GM10266 (cell line): Measurements from ENCODE around the gene LSM3.

ENCODE experiments used
- DNase-seq: peaks from one replicate; pipeline ENCODE4 v3.0.0; 2012; ENCODE audit errors: extremely low spot score
- TF ChIP-seq, protein P1 (sequence below): IDR thresholded peaks from 2 replicates; pipeline ENCODE4 v1.5.1; 2012; ENCODE audit warnings: mild to moderate bottlenecking, low read depth; ENCODE audit not compliant: control insufficient read depth, insufficient read depth; ENCODE audit errors: missing control alignments

The LSM3 gene

DNA sequence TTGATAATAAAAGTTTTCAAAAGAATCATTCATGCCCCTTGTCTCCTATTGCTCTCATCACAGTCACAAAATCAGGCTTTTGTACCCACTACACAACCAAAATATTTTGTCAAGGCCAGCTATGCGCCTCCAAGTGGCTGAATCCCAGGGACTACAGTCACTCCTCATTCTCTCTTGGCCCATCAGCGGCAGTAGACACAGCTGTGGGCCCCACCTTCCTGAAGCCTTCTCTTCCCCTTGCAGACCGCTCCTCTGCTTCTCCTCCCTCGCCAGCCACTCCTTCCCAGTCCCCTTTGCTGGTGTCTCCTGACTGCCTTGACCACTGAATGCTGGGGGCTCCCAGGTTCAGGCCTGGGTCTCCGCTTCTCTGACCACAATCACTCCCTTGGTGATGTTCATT lies 52.1 kb downstream of the LSM3 start:
- no peak for DNase-seq
- TF ChIP-seq, protein P1, sequence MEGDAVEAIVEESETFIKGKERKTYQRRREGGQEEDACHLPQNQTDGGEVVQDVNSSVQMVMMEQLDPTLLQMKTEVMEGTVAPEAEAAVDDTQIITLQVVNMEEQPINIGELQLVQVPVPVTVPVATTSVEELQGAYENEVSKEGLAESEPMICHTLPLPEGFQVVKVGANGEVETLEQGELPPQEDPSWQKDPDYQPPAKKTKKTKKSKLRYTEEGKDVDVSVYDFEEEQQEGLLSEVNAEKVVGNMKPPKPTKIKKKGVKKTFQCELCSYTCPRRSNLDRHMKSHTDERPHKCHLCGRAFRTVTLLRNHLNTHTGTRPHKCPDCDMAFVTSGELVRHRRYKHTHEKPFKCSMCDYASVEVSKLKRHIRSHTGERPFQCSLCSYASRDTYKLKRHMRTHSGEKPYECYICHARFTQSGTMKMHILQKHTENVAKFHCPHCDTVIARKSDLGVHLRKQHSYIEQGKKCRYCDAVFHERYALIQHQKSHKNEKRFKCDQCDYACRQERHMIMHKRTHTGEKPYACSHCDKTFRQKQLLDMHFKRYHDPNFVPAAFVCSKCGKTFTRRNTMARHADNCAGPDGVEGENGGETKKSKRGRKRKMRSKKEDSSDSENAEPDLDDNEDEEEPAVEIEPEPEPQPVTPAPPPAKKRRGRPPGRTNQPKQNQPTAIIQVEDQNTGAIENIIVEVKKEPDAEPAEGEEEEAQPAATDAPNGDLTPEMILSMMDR = no peak

DNA sequence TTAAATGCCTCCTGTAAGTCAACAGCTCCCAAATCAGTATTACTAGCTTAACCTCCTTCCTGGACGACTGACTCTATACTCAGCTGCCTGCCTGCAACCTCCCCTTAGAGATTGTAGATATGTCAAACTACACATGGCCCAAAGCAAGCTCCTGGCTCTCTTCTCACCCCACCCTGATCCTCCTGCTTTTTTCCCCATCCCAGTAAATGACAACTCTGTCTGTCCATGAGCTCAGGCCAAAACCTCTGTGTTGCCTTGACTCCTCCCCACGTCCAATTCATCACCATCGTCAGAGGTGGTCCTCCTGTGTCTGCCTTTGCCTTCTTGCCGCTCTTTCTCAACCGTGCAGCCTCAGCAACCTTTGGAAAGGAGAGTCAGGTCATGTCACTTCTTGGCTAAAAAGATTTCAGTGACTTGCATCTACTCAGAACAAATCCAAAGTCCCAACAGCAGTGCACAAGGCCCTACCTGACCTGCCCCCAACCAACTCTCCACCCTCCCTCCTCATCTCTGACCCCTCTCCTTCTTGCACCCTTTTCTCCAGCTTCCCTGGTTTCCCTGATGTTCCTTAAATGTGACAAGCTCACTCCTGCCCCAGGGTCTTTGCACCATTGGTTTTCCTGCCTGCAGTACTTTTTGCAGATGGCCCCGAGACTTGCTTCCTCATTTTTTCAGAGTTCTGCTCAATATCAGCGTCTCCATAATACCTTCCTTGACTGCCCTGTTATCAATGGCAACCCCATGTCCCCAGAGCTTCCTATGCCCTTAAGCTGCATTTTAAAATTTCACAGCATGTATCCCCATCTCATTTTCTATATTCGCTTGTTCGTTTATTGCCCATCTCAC lies 52.8 kb downstream of the LSM3 start:
- TF ChIP-seq, protein P1 = no peak

GRCh38 chr3:14231998-14232501 lies 53.4 kb downstream of the LSM3 start:
- TF ChIP-seq, protein P1 = no peak
- no peak for DNase-seq

More for the DNA sequence above, 52.8 kb downstream of the LSM3 start:
- no peak for DNase-seq

- no peak for DNase-seq
These were observed 55.8 kb downstream of the LSM3 start for GRCh38 chr3:14234251-14235002.

DNA sequence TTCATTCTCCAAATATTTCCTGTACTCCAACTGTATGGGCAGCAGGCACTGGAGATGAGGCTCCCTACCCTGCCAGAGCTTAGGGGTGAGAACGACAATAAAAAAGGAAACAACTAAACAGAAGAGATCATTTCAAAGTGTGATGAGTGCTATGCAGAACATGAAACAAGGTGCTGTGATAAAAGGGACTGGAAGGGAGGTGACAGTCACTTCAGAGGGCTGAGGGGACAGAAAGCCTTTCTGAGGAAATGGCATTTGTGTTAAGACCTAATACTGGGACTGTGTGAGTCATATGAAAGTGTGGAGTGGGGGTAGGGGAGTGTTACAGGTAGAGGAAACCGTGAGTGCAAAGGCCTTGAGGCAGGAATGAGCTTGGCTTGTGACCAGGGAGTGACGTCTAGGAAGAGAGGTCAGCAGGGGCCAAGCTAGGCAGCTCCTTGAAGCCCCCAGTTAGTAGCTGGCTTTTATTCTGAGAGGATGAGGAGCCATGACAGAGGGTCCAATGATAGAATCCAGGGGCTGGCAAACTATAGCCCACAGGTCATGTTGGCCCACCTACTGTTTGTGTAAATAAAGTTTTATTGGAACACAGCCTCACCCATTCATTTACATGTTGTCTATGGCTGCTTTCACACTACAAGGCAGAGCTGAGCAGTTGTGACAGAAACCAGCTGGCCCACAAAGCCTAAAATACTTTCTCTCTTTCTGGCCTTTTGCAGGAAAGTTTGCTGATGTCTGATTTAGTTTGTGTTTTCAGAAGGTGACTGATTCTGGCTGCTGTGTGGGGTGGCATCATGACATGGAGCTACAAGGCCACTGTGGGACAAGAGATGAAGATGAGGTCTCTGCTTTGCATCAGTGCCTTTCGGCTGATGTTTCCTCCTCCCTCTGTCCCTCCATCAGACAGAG lies 56.6 kb downstream of the LSM3 start:
- TF ChIP-seq, protein P1 = no peak
- no peak for DNase-seq

More at GRCh38 chr3:14234251-14235002, 55.8 kb downstream of the LSM3 start:
- TF ChIP-seq, protein P1 = no peak

GRCh38 chr3:14235912-14236295 lies 57.3 kb downstream of the LSM3 start:
- TF ChIP-seq, protein P1 = no peak
- no peak for DNase-seq
